HCT116 (cell line): ENCODE measurements around the gene RALGPS1.

Source experiments
- CBX3 ChIP-seq: IDR thresholded peaks from 2 replicates; pipeline ENCODE4 v1.6.1; 2012; ENCODE audit warnings: low read depth
- ELF1 ChIP-seq: IDR thresholded peaks from 2 replicates; pipeline ENCODE4 v1.6.1; 2012; ENCODE audit warnings: low read depth, borderline replicate concordance
- EZH2 ChIP-seq: fragments of 200-600 bp; sonication (generic); IDR thresholded peaks from 2 replicates; pipeline ENCODE4 v1.6.1; 2017; ENCODE audit warnings: antibody characterized with exemption, mixed run types
- EZH2phosphoT487 ChIP-seq: fragments of 200-600 bp; IDR thresholded peaks from 2 replicates; pipeline ENCODE4 v1.6.1; 2018; ENCODE audit warnings: antibody characterized with exemption, borderline replicate concordance
- POLR2A ChIP-seq: IDR thresholded peaks from 2 replicates; pipeline ENCODE4 v1.7.0; 2011; ENCODE audit warnings: borderline replicate concordance; ENCODE audit not compliant: insufficient read depth, insufficient read length; ENCODE audit errors: extremely low read depth
- POLR2AphosphoS5 ChIP-seq: IDR thresholded peaks from 2 replicates; pipeline ENCODE4 v1.6.1; 2011; ENCODE audit warnings: mild to moderate bottlenecking, low read depth, low read length, moderate library complexity
- SIN3A ChIP-seq: IDR thresholded peaks from 2 replicates; pipeline ENCODE4 v1.6.1; 2012; ENCODE audit warnings: low read depth
- ZNF274 ChIP-seq: fragments of 200-500 bp; sonication (Bioruptor generic); IDR thresholded peaks from 2 replicates; pipeline ENCODE4 v1.6.1; 2014; ENCODE audit warnings: mild to moderate bottlenecking, low read depth, low read length, inconsistent platforms
- TF ChIP-seq, protein P1 (sequence below), 3 experiments: fragments of 200-600 bp in 1 of 3; sonication (generic) in 1 of 3; IDR thresholded peaks in 2 of 3; conservative IDR thresholded peaks in 1 of 3; 2 replicates each; pipeline ENCODE4 v1.5.1; 2012 to 2017; ENCODE audit warnings: low read depth in 2 of 3, low read length in 2 of 3, antibody characterized with exemption in 1 of 3, borderline replicate concordance in 1 of 3, control low read depth in 1 of 3, mild to moderate bottlenecking in 1 of 3, mixed read lengths in 1 of 3, mixed run types in 1 of 3, moderate library complexity in 1 of 3; ENCODE audit not compliant: insufficient read depth in 1 of 3
- TF ChIP-seq, protein P2 (sequence below): IDR thresholded peaks from 2 replicates; pipeline ENCODE4 v1.6.1; 2012

DNA sequence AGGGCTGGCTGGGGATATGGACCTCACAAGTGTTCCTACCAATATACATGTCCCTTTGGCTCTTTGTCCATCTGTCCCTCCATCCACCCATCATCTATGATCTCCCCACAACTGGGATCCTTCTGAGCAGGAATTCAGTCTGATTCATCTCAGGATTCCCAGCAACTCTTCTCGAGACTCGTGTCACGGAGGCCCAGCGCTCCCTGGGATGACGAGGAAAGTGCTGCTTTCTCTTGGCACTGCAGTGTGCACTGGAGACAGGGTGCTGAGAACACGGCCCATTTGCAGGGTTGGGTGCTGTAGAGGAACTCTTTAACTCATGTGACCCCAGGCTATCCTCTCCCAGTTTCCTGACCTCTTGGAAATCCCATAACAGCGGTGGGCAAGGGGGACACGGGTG is 135.0 kb downstream of the RALGPS1 start:
- TF ChIP-seq EZH2 (no peak), ELF1 (no peak), SIN3A (no peak), POLR2A (no peak), EZH2phosphoT487 (no peak), POLR2AphosphoS5 (no peak), CBX3 (no peak), ZNF274 (no peak)
- TF ChIP-seq, protein P1, sequence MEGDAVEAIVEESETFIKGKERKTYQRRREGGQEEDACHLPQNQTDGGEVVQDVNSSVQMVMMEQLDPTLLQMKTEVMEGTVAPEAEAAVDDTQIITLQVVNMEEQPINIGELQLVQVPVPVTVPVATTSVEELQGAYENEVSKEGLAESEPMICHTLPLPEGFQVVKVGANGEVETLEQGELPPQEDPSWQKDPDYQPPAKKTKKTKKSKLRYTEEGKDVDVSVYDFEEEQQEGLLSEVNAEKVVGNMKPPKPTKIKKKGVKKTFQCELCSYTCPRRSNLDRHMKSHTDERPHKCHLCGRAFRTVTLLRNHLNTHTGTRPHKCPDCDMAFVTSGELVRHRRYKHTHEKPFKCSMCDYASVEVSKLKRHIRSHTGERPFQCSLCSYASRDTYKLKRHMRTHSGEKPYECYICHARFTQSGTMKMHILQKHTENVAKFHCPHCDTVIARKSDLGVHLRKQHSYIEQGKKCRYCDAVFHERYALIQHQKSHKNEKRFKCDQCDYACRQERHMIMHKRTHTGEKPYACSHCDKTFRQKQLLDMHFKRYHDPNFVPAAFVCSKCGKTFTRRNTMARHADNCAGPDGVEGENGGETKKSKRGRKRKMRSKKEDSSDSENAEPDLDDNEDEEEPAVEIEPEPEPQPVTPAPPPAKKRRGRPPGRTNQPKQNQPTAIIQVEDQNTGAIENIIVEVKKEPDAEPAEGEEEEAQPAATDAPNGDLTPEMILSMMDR (IDR thresholded peaks at IDR 0.05 in 2 of 3, conservative IDR thresholded peaks at IDR 0.05 in 1 of 3; ENCODE audit: borderline replicate concordance in 1 of 3, insufficient read depth in 1 of 3, low read depth in 2 of 3, low read length in 2 of 3): no peak
- TF ChIP-seq, protein P2, sequence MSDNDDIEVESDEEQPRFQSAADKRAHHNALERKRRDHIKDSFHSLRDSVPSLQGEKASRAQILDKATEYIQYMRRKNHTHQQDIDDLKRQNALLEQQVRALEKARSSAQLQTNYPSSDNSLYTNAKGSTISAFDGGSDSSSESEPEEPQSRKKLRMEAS: no peak
